Measurements from ENCODE around the gene DSTYK.

The DSTYK gene

GRCh38 chr1:205232945-205233397 lies 21.5 kb upstream of the DSTYK start:
- no peaks in the 10 kb centered on the region for H3K27me3 ChIP-seq (ENCODE audit: insufficient read depth, low read depth, severe bottlenecking)
- DNase-seq: no peak
- H3K9me3 ChIP-seq (ENCODE audit: severe bottlenecking): no peaks in the 10 kb centered on the region
- no peak for TF ChIP-seq CTCF (IDR thresholded peaks at IDR 0.05; ENCODE audit: low read depth, low read length)
- H3K4me3 ChIP-seq (ENCODE audit: low read depth, low read length): no peak overlapping the region
- peaks cover 7% of the 10 kb centered on the region for H3K36me3 ChIP-seq
- H3K27ac ChIP-seq: no peak overlapping the region

DNA sequence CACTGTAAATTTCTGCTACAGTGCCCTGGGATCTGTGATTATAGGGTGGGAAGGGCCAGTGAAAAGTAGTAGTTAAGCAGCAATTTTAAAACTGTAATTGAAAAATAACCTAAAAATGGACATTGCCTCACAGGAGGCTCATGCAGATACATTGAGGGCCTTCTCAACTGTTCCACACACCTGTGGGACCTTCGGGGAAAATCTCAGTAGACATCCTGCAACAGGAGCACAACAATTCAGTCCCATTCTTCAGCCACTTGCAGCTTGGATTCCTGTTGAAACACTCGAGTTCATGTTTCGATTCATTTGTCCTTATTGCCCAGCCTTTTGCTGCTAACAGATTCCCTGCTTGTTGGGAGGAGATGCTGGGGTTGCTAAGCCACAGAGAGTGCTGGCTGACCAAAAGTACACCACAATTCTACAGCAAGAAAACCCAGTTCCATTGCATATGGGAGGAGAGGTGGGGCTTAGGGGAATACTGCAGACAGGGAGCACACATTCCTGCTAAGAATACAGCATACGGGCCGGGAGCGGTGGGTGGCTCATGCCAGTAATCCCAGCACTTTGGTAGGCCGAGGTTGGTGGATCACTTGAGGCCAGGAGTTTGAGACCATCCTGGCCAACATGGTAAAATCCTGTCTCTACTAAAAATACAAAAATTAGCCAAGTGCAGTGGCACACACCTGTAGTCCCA lies 20.8 kb upstream of the DSTYK start:
- no peak for DNase-seq
- Histone ChIP-seq H3K9me3 (ENCODE audit: severe bottlenecking) (no peaks in the 10 kb centered on the region), H3K36me3 (peaks cover 7% of the 10 kb centered on the region), H3K4me3 (ENCODE audit: low read depth, low read length) (no peak overlapping the region), H3K27ac (no peak overlapping the region), H3K27me3 (ENCODE audit: insufficient read depth, low read depth, severe bottlenecking) (no peaks in the 10 kb centered on the region)
- no peak for TF ChIP-seq CTCF (IDR thresholded peaks at IDR 0.05; ENCODE audit: low read depth, low read length)

GRCh38 chr1:205230982-205231381 lies 19.5 kb upstream of the DSTYK start:
- H3K27ac ChIP-seq: no peak overlapping the region
- peaks cover 7% of the 10 kb centered on the region for H3K36me3 ChIP-seq
- TF ChIP-seq CTCF (IDR thresholded peaks at IDR 0.05; ENCODE audit: low read depth, low read length): no peak
- H3K4me3 ChIP-seq (ENCODE audit: low read depth, low read length): no peak overlapping the region
- H3K9me3 ChIP-seq (ENCODE audit: severe bottlenecking): no peaks in the 10 kb centered on the region
- DNase-seq: no peak
- H3K27me3 ChIP-seq (ENCODE audit: insufficient read depth, low read depth, severe bottlenecking): no peaks in the 10 kb centered on the region

GRCh38 chr1:205229916-205230700 lies 18.6 kb upstream of the DSTYK start:
- peaks cover 7% of the 10 kb centered on the region for H3K36me3 ChIP-seq
- H3K27ac ChIP-seq: peak overlapping the region; percentile 38
- TF ChIP-seq CTCF (IDR thresholded peaks at IDR 0.05; ENCODE audit: low read depth, low read length): 0 out of 2 replicates have a peak, but pooled peaks have one; percentile 0
- H3K9me3 ChIP-seq (ENCODE audit: severe bottlenecking): no peaks in the 10 kb centered on the region
- DNase-seq: no peak
- H3K27me3 ChIP-seq (ENCODE audit: insufficient read depth, low read depth, severe bottlenecking): no peaks in the 10 kb centered on the region
- H3K4me3 ChIP-seq (ENCODE audit: low read depth, low read length): peak overlapping the region; percentile 34

DNA sequence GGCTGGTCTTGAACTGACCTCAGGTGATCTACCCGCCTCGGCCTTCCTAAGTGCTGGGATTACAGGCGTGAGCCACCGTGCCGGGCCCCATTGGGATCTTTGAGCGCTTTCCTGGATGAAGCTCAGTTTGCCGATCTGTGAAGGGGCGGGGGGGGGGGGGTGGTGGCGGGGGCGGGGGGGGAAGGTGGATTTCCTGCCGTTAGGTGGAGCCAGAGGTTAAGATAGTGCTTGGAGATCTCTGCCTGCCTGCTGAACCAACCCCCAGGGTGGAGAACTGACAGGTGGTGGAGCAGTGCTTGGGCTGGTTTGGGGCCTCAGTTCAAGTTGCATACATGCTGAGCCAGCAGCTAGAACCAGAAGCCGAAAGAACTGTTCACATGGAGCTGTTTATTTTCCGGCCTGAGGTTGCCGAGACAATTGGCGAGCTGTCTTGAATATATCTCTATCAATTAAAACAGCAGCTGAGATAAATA lies 17.9 kb upstream of the DSTYK start:
- DNase-seq: peak; percentile 98

More for the DNA sequence above, 17.9 kb upstream of the DSTYK start:
- Histone ChIP-seq H3K36me3 (peaks cover 7% of the 10 kb centered on the region), H3K9me3 (ENCODE audit: severe bottlenecking) (no peaks in the 10 kb centered on the region), H3K4me3 (ENCODE audit: low read depth, low read length) (peak overlapping the region; percentile 60), H3K27ac (peak overlapping the region; percentile 47), H3K27me3 (ENCODE audit: insufficient read depth, low read depth, severe bottlenecking) (no peaks in the 10 kb centered on the region)
- TF ChIP-seq CTCF (IDR thresholded peaks at IDR 0.05; ENCODE audit: low read depth, low read length): peak; percentile 87
